Skin of body (tissue), 2 donors: ENCODE results near the gene ADCYAP1R1. TPM values are rescaled to one million over a fixed set of nuclear protein-coding genes. Genes with fewer than 3 reads are reported as not detected.

Experiments
- DNase-seq: peaks from one replicate; lab custom pipeline; 2025; lab: John Stamatoyannopoulos, UW
- total RNA-seq: library from RNA; depleted of rRNA; stranded (reverse); fragments of >200 nt; gene quantifications from one replicate; pipeline ENCODE4 v1.2.3, GENCODE V29; 2014

Gene ADCYAP1R1
- total RNA-seq, 1 donor from 2014 or later: 3.9 TPM

- no peak for DNase-seq
Measured at GRCh38 chr7:31105256-31105950, 53.3 kb downstream of the ADCYAP1R1 start.

- no peak for DNase-seq
Measured at GRCh38 chr7:31106303-31107105, 54.4 kb downstream of the ADCYAP1R1 start.

- no peak for DNase-seq
Measured at GRCh38 chr7:31107106-31108090, 55.3 kb downstream of the ADCYAP1R1 start.

- DNase-seq: no peak
Measured at GRCh38 chr7:31108097-31108657, 56.1 kb downstream of the ADCYAP1R1 start.

GRCh38 chr7:31109751-31110150 is 57.6 kb downstream of the ADCYAP1R1 start:
- no peak for DNase-seq

GRCh38 chr7:31110331-31111108 is 58.4 kb downstream of the ADCYAP1R1 start:
- no peak for DNase-seq

GRCh38 chr7:31111109-31111451 is 59.0 kb downstream of the ADCYAP1R1 start:
- no peak for DNase-seq

- no peak for DNase-seq
Measured at GRCh38 chr7:31113660-31114059, 61.6 kb downstream of the ADCYAP1R1 start.

GRCh38 chr7:31114593-31115343 is 62.7 kb downstream of the ADCYAP1R1 start:
- no peak for DNase-seq

GRCh38 chr7:31116615-31117014 is 64.5 kb downstream of the ADCYAP1R1 start:
- DNase-seq: no peak

GRCh38 chr7:31119249-31119648 is 67.1 kb downstream of the ADCYAP1R1 start:
- DNase-seq: no peak

GRCh38 chr7:31120800-31121513 is 68.8 kb downstream of the ADCYAP1R1 start:
- no peak for DNase-seq

GRCh38 chr7:31121601-31122000 is 69.5 kb downstream of the ADCYAP1R1 start:
- no peak for DNase-seq

GRCh38 chr7:31122649-31123058 is 70.5 kb downstream of the ADCYAP1R1 start:
- DNase-seq: peak; percentile 84

GRCh38 chr7:31123321-31123720 is 71.2 kb downstream of the ADCYAP1R1 start:
- DNase-seq: no peak

- no peak for DNase-seq
Measured at GRCh38 chr7:31123726-31124125, 71.6 kb downstream of the ADCYAP1R1 start.

- DNase-seq: no peak
Measured at GRCh38 chr7:31125171-31125570, 73.1 kb downstream of the ADCYAP1R1 start.

GRCh38 chr7:31126976-31127375 is 74.9 kb downstream of the ADCYAP1R1 start:
- no peak for DNase-seq

- no peak for DNase-seq
Measured at GRCh38 chr7:31129067-31129466, 77.0 kb downstream of the ADCYAP1R1 start.
